Activated T-helper 1 cell treated with Interleukin-2 at 50 U/mL for 16 hours (primary cell): ENCODE results near the gene PCSK1N.
"Not testable (repeated sequence)": the region's sequence is repeated elsewhere in the genome, so short reads cannot be mapped to it uniquely, and the experiment has no call there.

Experiments used
- DNase-seq: peaks from one replicate; pipeline ENCODE4 v3.0.0-alpha.2; 2020; ENCODE audit warnings: low read depth

Gene PCSK1N

GRCh38 chrX:48823053-48823452 lies 12.4 kb downstream of the PCSK1N start:
- no peak for DNase-seq

- DNase-seq, result not testable (repeated sequence)
Measured at GRCh38 chrX:48819394-48819793, 16.0 kb downstream of the PCSK1N start.

GRCh38 chrX:48818866-48819265 lies 16.5 kb downstream of the PCSK1N start:
- no peak for DNase-seq

- no peak for DNase-seq
Measured at GRCh38 chrX:48818098-48818497, 17.3 kb downstream of the PCSK1N start.

- no peak for DNase-seq
Measured at GRCh38 chrX:48816014-48816810, 19.2 kb downstream of the PCSK1N start.

GRCh38 chrX:48815266-48815665 lies 20.1 kb downstream of the PCSK1N start:
- DNase-seq, result no peak

GRCh38 chrX:48814722-48815121 lies 20.7 kb downstream of the PCSK1N start:
- DNase-seq, result no peak

GRCh38 chrX:48813644-48814043 lies 21.8 kb downstream of the PCSK1N start:
- no peak for DNase-seq

GRCh38 chrX:48806081-48806480 lies 29.3 kb downstream of the PCSK1N start:
- no peak for DNase-seq

GRCh38 chrX:48802905-48803200 lies 32.6 kb downstream of the PCSK1N start:
- no peak for DNase-seq

GRCh38 chrX:48802089-48802904 lies 33.1 kb downstream of the PCSK1N start:
- peak; percentile 23 for DNase-seq

- peak; percentile 92 for DNase-seq
Measured at GRCh38 chrX:48801280-48802088, 33.9 kb downstream of the PCSK1N start, which contains the start of gene HDAC6. HDAC6 (plus strand) TSS chrX:48802067; CDS start chrX:48802693, 626 bp downstream.

- DNase-seq, result no peak
Measured at GRCh38 chrX:48800574-48801279, 34.7 kb downstream of the PCSK1N start.

GRCh38 chrX:48798318-48798717 lies 37.1 kb downstream of the PCSK1N start:
- DNase-seq, result no peak

- no peak for DNase-seq
Measured at GRCh38 chrX:48794911-48795515, 40.4 kb downstream of the PCSK1N start.

GRCh38 chrX:48794340-48794910 lies 41.0 kb downstream of the PCSK1N start:
- no peak for DNase-seq

- no peak for DNase-seq
Measured at GRCh38 chrX:48793935-48794334, 41.5 kb downstream of the PCSK1N start.

- DNase-seq, result no peak
Measured at GRCh38 chrX:48792219-48792618, 43.2 kb downstream of the PCSK1N start.

GRCh38 chrX:48791063-48791820 lies 44.2 kb downstream of the PCSK1N start:
- DNase-seq, result no peak

GRCh38 chrX:48790477-48790876 lies 44.9 kb downstream of the PCSK1N start:
- no peak for DNase-seq
